BLaER1 (cell line): ENCODE measurements around the gene ZNF48.

Source experiments
- H3K27ac ChIP-seq: shearing (Covaris generic); formaldehyde crosslinking; 2 replicates; pipeline ENCODE4 v1.8.1; 2022
- H3K27me3 ChIP-seq: shearing (Covaris generic); formaldehyde crosslinking; 2 replicates; pipeline ENCODE4 v1.8.1; 2022
- H3K36me3 ChIP-seq: shearing (Covaris generic); formaldehyde crosslinking; 2 replicates; pipeline ENCODE4 v1.8.1; 2022
- H3K4me1 ChIP-seq: shearing (Covaris generic); formaldehyde crosslinking; 2 replicates; pipeline ENCODE4 v1.8.1; 2022
- H3K4me2 ChIP-seq: shearing (Covaris generic); formaldehyde crosslinking; 2 replicates; pipeline ENCODE4 v1.8.1; 2022
- H3K4me3 ChIP-seq: shearing (Covaris generic); formaldehyde crosslinking; 2 replicates; pipeline ENCODE4 v1.8.1; 2022
- H3K9ac ChIP-seq: shearing (Covaris generic); formaldehyde crosslinking; 2 replicates; pipeline ENCODE4 v1.8.1; 2022
- H3K9me3 ChIP-seq: shearing (Covaris generic); formaldehyde crosslinking; 2 replicates; pipeline ENCODE4 v1.8.1; 2022
- H4K20me1 ChIP-seq: shearing (Covaris generic); formaldehyde crosslinking; 2 replicates; pipeline ENCODE4 v1.8.1; 2022
- Cebpa-rat ChIP-seq: shearing (Covaris generic); IDR thresholded peaks from 2 replicates; pipeline ENCODE4 v1.8.1; 2022

ZNF48 gene

DNA sequence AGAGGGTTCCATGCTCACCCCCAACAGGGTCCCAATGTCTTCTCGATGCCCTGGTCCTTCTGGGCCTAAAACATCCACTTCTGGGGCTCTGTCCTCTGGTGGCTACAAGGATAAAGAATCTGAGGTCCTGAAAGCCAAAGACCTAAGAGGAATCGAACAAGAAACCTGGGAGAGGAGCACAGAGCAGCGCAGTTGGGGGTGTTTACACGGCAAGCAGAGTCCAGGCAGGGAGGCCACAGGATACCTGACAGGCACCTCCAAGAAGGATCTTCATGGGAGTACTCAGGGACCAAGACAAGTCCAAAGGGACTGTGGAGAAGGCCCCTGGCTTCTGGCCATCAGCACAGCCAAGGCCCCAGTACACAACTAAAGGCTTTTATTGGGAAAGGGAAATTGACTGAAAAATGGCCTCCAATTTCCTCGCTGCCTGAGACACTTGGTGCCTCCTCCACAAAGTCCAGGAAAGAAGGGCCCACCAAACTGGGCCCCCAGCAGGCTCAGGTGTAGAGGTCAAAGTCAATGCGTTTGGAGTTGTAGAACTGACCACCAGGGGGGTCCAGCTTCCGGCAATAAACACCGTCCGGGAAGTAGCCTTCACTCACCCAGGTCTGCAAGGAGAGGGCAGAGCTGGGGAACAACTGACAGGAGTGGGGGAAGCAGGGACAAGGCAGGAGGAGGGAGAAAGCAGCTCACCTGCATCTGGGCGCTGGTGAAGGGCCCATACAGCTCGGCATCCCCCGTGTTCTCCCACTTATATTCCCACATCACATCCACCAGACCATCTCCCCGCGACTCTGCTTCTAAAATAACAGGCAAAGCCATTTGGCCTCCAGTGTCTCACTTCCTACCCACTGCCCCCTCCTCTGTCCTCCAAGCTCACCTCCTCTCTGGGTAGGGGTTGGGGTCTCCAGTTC lies 42.5 kb upstream of the ZNF48 start:
- Histone ChIP-seq H3K27ac (no peak overlapping the region), H3K4me3 (no peak overlapping the region), H3K9ac (peak overlapping the region; percentile 15; the same call in 1 of the 2 replicates), H3K4me2 (no peak overlapping the region), H4K20me1 (peaks cover 27% of the 10 kb centered on the region), H3K36me3 (peaks cover 57% of the 10 kb centered on the region), H3K9me3 (no peaks in the 10 kb centered on the region), H3K4me1 (peaks cover 72% of the 10 kb centered on the region), H3K27me3 (no peaks in the 10 kb centered on the region)
- no peak for TF ChIP-seq Cebpa-rat

DNA sequence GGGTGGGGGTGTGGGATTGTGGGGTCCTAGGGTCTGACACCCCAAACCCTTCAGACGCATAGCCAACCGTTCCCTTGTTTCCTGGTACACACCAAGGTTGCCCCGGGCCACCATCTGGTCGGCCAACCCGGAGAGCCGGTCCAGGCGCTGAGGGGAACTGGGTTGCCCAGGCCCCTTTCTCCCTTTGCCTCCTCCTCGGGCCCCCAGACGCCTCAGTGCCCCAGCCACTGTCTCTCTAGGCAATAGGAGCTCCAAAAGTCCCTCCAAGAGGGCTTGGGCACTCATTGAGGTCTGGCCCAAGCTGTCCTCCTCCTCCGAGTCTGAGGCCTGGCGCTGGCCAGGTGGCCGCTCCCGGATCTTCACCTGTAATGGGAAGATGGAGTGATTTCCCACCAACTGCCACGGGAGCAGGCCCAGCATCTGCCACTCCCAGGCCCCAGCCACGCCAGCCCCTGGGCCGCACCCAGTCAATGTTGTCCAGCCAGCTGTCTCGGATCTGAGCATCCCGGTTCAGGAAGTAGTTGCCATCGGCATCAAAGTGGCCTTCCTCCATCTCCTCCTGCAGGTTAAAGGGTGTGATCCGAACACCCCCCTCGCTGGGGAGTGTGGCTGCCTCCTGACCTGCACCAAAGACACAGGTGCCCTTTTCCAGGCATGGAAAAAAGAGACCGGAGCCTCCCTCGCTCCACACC lies 41.6 kb upstream of the ZNF48 start:
- no peaks in the 10 kb centered on the region for H3K9me3 ChIP-seq
- no peak for TF ChIP-seq Cebpa-rat
- peaks cover 27% of the 10 kb centered on the region for H4K20me1 ChIP-seq
- H3K4me2 ChIP-seq: peak overlapping the region; percentile 97
- H3K4me3 ChIP-seq: peak overlapping the region; percentile 93
- peak overlapping the region; percentile 92 for H3K9ac ChIP-seq
- H3K4me1 ChIP-seq: peaks cover 65% of the 10 kb centered on the region
- H3K27ac ChIP-seq: no peak overlapping the region
- H3K27me3 ChIP-seq: no peaks in the 10 kb centered on the region
- H3K36me3 ChIP-seq: peaks cover 65% of the 10 kb centered on the region

DNA sequence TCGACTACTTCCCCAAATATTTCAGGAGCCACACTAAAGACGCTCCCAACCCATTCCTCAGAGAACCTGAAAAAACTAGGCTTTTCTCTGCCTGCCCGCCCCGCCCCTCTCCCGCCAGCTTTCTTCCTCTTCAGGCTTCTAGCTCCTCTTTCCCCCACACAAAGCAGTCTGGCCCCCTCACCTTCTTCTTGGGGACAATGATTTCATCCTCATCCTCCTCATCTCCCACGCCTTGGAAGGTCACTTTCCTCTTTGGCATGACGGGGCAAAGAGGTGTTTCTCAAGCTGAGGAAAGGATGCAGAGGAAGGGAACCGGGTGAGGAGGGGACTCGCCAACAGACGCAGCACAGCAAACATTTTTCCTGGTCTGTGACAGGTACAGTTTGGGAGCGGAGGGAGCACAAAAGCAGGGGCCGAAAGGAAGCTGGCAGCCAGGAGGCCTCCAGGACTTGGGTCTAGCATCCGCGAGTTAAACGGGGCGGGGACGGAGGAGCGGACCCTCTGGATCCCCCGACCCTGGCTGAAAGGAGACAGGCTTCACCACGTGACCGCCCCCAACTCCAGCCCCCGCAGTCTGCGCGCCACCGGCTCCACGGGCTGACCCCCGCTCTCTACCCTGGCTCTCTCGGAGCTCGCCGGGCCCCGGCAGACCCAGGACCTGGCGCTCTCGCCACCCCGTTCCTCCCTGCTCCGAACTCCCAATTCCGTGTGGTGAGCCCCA lies 40.6 kb upstream of the ZNF48 start:
- peaks cover 55% of the 10 kb centered on the region for H3K4me1 ChIP-seq
- peak overlapping the region; percentile 97 for H3K4me2 ChIP-seq
- peaks cover 75% of the 10 kb centered on the region for H3K36me3 ChIP-seq
- no peak for TF ChIP-seq Cebpa-rat
- H3K4me3 ChIP-seq: peak overlapping the region; percentile 93
- H3K27ac ChIP-seq: peak overlapping the region; percentile 82
- H3K9me3 ChIP-seq: no peaks in the 10 kb centered on the region
- peak overlapping the region; percentile 92 for H3K9ac ChIP-seq
- H4K20me1 ChIP-seq: peaks cover 33% of the 10 kb centered on the region
- no peaks in the 10 kb centered on the region for H3K27me3 ChIP-seq

DNA sequence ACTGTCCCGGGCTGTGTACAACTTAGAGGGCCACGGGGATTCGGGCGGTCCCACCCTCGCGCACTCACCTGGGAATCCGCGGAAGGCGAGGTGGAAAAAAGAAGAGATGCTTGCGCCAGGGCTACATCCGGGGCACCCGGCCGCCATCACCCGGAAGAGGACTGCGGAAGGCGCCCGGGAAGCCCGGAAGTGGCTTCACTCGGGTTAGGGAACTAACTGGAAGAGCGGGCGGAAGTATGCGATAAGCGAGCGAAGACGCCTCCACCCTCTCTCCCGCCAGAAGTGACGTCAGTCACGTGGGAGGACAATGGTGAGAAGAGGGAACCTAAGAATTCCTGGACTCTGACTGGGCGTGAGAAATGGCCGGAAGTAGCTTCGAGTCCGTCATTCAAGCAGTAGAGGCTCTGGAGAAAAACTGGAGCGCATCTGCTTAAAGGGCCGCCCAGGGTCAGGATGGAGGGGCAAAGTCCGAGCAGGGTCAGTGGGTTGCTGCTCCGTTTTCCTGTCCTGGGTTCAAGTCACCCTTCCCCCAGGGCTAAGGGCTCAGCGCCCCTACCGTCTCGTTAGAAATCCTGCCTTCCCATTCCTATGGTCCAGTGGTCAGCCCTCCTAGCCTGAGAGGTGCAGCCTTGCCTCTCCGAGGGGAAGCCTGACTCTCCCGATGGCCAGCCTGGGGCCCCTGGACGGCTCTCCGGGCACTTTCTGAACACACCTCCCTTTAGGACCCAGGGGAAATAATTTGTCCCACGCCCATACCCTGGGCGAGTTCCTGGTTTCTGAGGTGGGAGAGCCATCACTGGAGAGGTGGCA lies 39.9 kb upstream of the ZNF48 start, which contains the start of gene CD2BP2:
CD2BP2 (minus strand) TSS at position 165 of the 810 bp plus-strand sequence. CDS start 627 bp downstream, outside the sequence.
- Histone ChIP-seq H3K27ac (peak within 1 kb of the TSS; percentile 82), H3K9ac (peak within 1 kb of the TSS; percentile 92), H3K27me3 (no peaks in the 10 kb centered on the region), H3K4me3 (peak within 1 kb of the TSS; percentile 93), H4K20me1 (peaks cover 40% of the 10 kb centered on the region), H3K9me3 (no peaks in the 10 kb centered on the region), H3K4me2 (peak within 1 kb of the TSS; percentile 97), H3K4me1 (peaks cover 47% of the 10 kb centered on the region), H3K36me3 (peaks cover 78% of the 10 kb centered on the region)
- TF ChIP-seq Cebpa-rat: no peak

DNA sequence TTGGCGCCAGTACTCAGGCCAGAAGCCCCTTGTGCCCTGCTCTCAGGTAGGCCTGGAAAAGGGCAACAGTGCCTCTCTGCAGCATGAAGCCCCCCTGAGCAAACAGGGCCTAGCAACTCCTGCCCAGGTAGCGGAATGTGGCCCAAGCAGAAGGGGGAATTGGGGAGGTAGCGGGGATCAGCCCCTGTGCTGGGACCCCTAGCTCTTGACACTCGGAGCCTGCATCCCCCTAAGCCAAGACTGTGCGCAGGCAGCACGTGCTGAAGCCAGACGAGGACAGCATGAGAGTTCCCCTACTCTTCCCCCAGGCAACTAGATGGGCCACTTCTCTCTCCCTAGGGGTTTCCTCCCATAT lies 39.3 kb upstream of the ZNF48 start:
- peaks cover 78% of the 10 kb centered on the region for H3K36me3 ChIP-seq
- peak overlapping the region; percentile 92 for H3K9ac ChIP-seq
- peaks cover 41% of the 10 kb centered on the region for H3K4me1 ChIP-seq
- H3K27ac ChIP-seq: peak overlapping the region; percentile 82
- H3K4me2 ChIP-seq: peak overlapping the region; percentile 97
- no peaks in the 10 kb centered on the region for H3K27me3 ChIP-seq
- no peak for TF ChIP-seq Cebpa-rat
- H4K20me1 ChIP-seq: peaks cover 46% of the 10 kb centered on the region
- H3K9me3 ChIP-seq: no peaks in the 10 kb centered on the region
- peak overlapping the region; percentile 93 for H3K4me3 ChIP-seq

DNA sequence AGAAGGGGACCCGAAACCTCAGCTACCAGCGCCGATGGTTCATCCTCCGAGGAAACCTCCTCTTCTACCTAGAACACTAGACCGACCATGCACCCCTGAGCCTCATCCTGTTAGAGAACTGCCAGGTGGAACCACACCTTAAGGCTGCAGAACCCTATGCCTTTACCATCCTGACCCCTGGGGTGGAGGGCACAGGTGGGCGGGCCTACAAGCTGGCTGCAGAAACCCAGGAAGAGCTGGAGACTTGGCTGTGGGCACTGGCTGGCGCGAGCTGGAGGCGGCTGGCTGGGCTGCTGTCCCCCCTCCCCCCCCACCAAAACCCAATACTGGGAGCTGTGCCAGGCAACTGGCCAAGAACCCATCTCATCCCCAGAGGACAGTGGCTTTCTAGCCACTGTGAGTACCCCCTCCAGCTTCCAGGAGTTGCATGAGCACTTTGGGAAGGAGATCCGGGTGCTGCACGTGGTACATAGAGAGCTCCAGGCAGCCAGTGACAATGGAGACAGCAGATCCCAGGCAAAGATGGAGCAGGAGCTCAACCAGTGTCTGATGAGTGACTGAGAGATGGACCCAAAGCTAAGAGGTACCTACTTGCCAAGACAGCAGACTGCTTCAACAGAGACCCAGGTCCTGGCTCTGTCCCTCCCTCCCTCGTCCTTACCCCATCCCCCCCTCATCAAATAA lies 38.7 kb upstream of the ZNF48 start:
- peak overlapping the region; percentile 93 for H3K4me3 ChIP-seq
- H3K4me2 ChIP-seq: peak overlapping the region; percentile 97
- peak overlapping the region; percentile 92 for H3K9ac ChIP-seq
- H3K27ac ChIP-seq: peak overlapping the region; percentile 82; the same call in 1 of the 2 replicates
- H3K27me3 ChIP-seq: no peaks in the 10 kb centered on the region
- H3K4me1 ChIP-seq: peaks cover 39% of the 10 kb centered on the region
- peaks cover 46% of the 10 kb centered on the region for H4K20me1 ChIP-seq
- H3K9me3 ChIP-seq: no peaks in the 10 kb centered on the region
- H3K36me3 ChIP-seq: peaks cover 78% of the 10 kb centered on the region
- no peak for TF ChIP-seq Cebpa-rat

DNA sequence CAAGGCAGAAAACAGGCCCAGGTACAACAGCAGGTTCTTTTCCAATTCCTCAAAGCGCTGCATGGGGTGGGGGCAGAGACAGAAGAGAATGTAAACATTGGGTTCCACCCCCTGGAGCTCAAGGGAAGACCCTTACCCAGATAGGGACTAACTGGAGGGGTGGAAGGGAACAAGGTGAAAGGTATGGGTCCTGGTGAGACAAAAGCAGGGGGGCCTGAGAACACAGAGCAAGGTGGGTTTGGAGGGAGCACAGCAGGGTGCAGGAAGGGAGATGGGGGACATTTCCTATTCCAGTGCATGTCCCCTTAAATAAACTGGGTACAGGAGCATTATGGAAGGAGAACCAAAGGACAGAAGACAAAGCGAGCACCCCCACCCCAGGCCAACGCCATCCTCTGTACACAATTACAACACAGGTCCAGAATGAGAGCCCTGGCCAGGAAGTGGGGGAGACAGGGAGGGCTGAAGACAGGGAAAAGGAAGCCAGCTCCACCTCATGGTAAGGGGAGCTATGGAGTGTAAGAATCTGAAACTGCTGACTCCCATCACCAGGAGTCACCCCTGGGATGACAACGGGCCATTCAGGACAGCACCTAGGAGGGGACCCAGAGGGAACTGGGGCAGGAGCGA lies 38.0 kb upstream of the ZNF48 start:
- Histone ChIP-seq H3K4me2 (0 out of 2 replicates have a peak overlapping the region, but pooled peaks have one; percentile 97), H3K4me3 (no peak overlapping the region), H3K36me3 (peaks cover 77% of the 10 kb centered on the region), H3K9ac (peak overlapping the region; percentile 41; the same call in 1 of the 2 replicates), H3K27ac (0 out of 2 replicates have a peak overlapping the region, but pooled peaks have one; percentile 18), H3K9me3 (no peaks in the 10 kb centered on the region), H3K4me1 (peaks cover 39% of the 10 kb centered on the region), H3K27me3 (no peaks in the 10 kb centered on the region), H4K20me1 (peaks cover 45% of the 10 kb centered on the region)
- TF ChIP-seq Cebpa-rat: no peak
